ENCODE results near the gene NOTO.
"Not testable (repeated sequence)": the region's sequence is repeated elsewhere in the genome, so short reads cannot be mapped to it uniquely, and the experiment has no call there.

The NOTO gene, protein sequence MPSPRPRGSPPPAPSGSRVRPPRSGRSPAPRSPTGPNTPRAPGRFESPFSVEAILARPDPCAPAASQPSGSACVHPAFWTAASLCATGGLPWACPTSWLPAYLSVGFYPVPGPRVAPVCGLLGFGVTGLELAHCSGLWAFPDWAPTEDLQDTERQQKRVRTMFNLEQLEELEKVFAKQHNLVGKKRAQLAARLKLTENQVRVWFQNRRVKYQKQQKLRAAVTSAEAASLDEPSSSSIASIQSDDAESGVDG

DNA sequence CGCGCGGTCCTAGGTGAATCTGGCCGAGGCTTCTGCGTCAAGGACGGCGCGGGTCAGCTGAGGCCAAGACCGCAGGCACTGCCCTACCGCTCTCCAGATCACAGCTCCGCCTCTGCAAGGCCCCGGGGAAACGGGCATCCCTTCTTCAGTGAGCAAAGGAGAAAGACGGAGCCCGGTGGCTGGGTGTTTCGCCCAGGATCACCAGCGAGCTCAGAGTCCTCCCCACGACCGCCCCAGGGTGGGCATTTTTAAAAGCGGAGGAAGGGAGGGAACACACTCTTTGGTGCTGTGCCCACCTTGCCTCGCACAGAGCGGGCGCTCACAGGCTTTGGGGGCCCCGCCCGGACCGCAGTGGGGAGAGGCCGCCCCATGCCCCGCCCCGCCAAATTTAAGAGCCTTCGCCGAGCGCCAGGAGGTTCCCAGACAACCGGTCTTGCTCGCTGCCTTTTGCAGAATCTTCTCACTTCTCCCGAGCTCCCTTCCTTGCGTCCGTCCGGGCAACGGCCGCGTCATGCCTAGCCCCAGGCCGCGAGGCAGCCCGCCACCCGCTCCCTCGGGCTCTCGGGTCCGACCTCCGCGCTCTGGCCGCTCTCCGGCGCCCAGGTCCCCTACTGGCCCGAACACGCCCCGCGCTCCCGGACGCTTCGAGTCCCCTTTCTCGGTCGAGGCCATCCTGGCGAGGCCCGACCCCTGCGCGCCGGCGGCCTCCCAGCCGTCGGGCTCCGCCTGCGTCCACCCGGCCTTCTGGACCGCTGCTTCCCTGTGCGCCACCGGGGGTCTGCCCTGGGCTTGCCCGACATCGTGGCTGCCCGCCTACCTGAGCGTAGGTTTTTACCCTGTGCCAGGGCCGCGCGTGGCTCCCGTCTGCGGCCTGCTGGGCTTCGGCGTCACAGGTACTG is at the start of gene NOTO:
Gene NOTO (plus strand): TSS at position 419 of the 899 bp plus-strand sequence. CDS start 93 bp downstream, at position 512.
- DNase-seq = peak; percentile 50

DNA sequence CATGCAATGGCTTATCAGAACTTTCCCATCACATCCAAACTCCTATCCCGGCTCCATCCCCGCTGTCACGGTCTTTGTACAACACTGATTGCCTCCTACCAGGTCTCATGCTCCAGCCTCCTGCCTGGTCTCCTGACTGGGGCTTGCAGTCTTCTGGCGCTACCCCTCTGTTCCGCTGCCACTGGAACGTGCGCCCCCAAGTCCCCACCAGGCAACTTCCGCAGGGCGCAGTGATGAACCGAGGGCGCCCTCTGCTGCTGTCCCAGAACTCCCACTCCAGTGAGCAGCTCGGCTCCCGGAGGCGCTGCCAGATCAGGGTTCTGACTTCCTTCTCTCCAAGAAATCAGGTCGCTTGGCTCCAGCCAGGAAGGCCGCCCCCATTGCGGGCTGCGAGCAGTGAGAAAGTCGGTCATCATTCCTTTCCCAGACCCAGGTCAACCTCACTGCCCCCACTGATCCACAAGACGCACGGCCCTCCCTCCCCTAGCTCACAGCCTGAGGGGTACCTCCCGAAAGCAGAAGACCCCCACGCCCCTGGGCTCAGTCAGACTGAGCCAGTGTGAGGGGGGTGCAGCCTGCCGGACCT is 45.7 kb upstream of the NOTO start:
- peak; percentile 77 for DNase-seq

DNA sequence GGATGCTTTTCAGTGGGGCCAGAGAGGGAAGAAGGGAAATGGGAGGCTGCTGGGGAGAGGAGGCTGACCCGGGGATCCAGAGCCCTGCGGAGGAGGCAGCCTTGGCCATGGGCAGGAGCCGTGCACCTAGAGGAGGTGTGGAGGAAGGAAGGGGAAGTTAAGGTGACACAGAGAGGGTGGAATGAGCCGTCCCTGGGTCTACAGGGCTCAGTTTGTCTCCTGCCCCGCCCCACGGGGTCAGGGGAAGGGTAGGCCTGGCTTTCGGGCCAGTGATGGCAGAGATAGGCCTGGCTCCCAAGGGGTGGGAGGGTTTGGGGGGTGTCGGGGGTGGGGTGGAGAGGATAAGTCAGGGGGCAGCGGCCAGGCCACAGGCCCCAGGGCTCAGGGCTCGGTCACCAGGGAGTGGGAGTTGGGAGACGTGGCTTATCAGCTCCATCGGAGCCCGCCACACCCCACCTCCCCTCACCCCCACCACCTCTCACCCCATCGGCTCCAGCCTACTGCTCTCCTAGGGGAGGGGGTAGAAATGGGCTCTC is 39.5 kb upstream of the NOTO start:
- no peak for DNase-seq

DNA sequence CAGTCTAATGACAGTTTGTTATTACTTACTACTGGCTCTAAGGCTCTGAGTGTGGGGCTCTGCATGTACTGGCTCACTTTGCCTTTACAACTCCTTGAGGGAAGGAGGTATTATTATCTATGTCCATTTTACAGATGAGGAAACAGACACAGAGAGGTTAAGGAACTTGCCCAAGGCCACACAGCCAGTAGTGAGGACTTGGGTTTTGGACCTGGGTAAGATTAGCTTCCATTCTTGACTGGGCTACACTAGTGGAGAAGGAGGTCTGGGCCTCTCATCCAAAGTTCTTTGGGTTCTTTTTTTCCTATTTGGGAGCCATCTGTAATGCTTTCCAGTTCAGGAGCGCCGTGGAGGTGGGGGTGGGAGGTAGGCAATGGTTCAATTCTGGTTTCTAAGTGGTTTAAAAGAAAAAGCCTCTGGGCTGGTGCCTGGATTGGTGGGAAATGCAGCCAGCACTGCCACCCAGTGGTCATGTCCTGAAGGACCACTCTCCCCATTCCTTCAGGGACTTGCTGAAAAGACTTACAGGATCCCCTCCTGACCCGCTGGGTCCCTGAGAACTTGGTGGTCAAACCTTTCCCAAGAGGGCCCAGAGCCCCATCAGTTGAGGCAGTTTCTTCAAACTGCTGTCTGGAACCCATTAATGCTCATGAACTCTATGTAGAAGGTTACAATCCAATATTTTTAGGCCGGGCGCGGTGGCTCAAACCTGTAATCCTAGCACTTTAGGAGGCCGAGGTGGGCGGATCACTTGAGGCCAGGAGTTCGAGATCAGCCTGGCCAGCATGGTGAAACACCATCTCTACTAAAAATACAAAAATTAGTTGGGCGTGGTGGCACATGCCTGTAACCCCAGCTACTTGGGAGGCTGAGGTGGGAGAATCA is 38.6 kb upstream of the NOTO start:
- peak; percentile 89 for DNase-seq

DNA sequence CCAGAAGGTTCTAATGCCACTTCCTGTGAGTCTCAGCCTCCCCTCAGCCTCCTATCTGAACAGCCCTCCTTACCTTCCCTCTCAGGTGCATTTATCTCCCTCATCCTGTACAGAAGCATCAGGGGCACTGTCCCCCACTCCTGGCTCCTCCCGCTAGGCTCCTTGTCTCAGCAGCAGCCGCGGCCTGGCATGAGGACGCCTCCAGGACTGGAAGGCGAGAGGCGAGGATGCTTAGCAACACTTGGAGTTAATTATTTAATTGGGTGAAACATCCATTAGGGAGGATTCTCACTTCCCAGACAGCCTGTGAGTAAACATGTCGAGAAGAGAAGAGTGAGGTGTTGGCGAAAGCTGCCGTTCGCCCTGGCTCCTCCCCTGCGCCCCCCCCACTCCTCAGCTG is 36.4 kb upstream of the NOTO start:
- DNase-seq = not testable (repeated sequence)

DNA sequence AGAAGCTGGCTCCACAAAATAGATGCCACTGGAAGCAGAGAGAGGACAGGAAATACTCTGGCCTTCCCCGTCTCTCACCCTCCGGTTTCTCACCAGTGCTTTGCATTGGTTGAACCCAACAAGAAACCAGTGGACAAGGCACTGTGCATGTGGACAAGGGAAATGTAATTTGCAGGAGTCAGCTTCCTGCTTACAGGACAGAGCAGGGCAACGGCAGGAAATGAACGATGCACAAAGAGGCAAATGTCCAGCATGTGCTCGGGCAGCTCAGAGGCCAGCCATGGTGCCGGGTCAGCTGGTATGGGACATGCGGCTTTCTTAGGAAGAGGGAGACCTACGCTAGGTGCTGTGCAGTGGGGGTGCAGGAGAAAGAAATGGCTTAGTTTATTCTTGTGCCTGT is 35.6 kb upstream of the NOTO start:
- DNase-seq = not testable (repeated sequence)

DNA sequence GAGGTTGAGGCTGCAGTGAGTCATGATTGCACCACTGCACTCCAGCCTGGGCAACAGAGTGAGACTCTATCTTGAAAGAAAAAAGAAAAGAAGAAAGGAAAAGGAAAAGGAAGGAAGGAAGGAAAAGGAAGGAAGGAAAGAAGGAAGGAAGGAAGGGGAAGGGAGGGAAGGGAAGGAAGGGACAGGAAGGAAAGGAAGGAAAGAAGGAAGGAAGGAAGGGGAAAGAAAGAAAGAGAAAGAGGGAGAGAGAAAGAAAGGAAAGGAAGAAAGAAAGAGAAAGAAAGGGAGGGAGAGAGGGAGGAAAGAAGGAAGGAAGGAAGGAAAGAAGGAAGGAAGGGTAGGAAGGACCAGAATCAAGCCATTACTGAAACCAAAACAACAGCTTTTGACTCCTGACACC is 34.0 kb upstream of the NOTO start:
- not testable (repeated sequence) for DNase-seq

DNA sequence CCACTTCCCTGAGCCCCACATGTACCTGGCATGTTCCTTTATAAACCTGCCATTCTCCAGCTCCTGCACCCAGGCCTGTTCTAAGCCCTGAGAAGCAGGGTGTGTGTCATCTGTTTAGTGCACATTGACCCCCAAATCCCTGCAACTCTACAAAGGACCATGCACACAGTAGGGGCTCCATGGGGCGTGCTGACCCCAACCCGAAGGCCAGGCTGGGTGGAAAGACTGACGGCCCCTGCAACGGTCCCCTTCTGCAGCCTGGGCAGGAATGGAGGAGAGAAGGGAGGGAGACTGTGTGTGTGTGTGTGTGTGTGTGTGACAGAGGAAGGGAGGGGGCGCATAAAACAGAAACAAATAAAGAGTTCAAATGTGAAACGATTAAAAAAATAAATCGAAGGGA is 32.0 kb upstream of the NOTO start:
- DNase-seq = not testable (repeated sequence)

DNA sequence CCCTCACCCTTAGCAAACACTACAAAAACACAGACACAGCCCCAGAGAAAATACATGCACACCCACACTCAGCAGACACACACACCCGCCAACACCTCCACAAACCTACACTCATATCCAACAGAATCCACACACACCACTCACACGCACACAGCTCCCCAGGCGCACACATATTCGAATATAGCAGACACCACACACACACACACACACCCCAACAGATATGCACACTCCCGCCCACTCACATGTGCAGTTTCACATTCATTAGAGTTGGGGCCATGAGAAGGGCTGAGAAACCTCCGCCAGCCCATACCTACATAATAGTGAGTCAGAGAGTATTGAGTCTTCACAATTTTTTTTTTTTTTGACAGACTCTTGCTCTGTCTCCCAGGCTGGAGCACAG is 29.4 kb upstream of the NOTO start:
- DNase-seq = no peak

DNA sequence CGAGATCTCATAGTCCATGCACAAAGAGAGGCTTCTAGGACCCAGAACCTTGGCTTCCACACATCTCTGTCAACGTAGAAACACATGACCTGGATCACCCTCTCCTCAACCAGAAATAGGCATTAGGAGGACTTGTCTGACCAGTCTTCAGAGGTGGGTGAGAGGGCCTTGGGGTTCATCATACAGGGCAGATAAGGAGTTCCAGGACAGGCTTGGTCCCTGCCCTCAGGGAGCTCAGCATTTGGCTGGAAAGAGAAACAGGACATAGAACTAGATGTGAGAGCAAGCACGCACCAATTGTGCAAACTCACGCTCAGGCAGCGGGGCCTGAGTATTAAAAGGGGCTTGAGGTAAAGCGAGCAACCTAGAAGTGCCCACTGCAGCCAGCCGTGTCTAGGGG is 28.6 kb upstream of the NOTO start:
- DNase-seq = no peak

DNA sequence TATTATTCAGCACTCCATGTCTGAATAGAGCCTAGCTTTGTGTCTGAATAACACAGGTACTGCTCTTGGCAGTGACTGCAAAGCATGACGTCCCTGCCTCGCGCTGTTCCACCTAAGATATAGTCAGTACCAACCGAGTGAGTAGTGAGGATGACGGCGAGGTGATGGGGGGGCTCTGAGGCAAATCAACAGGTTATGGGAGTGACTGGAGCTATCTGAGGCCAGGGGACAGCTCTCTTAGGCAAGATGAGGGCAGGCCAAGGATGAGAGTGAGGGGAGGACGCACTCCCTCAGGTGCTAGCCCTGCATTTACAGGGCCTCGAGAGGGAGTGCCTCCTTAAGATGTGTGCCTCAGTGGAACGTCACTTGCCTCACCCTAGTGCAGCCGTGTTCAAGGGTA is 28.1 kb upstream of the NOTO start:
- no peak for DNase-seq

DNA sequence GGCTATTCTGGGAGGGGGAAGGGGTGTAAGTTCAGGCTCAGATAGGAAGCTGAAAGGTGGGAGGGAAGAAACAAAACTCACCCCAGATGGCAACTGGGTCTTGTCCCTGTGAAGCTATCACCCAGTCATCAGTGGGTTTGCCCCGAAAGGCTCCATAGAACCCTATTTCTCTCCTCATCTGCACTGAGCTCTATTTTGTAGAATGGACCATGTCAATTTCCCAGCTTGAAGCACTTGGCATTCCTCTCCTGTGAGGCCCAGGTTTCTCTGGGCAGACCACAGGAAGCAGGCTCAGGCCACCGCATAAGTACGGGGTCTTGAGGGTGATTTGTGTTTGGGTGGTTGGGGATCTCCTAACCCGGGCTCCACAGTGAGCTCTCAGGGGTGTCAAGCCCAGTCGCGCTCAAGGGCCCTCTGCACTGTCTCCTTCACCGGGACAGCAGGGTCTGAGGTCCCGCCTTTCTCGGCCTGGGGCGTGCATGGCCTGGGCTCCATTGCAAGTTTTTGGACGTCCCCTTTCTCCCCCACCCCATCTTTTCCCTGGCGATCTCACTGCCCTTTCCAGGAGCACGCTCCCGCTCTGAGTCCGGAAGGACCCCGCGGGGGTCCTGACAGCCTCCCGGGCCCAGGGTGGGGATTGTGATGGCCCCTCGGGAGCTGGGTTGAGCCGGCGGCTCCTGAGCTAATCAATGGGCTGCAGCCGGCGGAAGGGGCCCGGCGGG is 27.3 kb upstream of the NOTO start:
- no peak for DNase-seq

DNA sequence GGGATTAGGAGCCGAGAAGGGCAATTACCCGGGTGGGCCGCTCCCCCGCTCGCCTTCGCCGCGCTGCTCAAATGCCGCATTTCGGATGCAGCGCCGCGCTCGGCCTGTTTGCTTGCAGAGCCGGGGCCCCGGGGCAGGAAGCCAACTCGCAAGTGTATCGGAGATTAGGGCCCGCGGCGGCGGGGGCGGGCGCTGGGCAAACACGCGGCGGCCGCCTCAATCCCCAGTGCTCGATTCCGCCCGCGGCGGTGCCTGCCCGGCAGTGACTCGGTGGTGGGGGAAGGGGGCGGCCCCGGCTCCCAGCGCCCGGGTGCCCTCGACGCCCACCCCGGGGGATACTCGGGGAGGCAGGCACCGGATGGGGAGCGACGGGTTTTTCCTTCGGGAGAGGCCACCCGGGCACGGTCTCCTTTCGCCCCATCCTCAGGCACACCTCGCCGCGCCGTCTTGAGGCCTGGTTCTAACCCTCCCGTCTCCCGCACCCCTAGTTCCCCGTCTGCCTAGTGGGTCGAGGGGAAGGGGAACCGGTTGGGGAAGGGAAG is 26.6 kb upstream of the NOTO start:
- peak; percentile 75 for DNase-seq

DNA sequence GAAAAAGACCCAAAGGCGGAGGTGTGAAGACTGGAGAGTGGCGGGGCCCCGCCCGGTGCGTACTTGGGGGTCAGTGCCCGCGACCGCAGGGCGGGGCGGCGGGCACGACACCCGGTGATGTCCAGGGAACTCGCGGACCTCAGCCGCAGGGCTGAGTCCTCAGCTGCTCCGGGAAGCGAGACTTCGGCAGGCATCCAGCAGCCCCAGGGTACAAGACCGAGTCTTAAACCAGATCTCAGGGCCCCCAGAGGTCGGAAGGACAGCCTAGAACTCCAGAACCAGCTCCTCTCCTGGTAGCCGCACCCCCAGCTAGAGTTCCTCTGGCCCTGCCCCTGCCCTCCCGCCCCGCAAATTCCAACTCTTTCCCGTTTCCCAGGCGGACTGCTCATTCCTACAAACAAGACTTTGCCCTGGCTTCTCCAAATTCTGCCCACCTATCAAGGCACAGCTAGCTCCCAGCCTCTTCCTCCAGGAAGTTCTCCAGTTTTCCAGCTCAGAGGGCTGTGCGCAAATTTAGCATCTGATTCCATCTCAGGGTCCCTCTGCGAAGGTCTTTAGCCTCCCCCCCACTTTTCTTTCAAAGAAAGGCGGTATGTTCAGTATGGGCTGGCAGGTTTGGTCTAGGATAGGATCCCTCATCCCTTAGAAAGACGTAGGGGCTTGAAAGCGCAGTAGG is 26.0 kb upstream of the NOTO start:
- DNase-seq = peak; percentile 40

DNA sequence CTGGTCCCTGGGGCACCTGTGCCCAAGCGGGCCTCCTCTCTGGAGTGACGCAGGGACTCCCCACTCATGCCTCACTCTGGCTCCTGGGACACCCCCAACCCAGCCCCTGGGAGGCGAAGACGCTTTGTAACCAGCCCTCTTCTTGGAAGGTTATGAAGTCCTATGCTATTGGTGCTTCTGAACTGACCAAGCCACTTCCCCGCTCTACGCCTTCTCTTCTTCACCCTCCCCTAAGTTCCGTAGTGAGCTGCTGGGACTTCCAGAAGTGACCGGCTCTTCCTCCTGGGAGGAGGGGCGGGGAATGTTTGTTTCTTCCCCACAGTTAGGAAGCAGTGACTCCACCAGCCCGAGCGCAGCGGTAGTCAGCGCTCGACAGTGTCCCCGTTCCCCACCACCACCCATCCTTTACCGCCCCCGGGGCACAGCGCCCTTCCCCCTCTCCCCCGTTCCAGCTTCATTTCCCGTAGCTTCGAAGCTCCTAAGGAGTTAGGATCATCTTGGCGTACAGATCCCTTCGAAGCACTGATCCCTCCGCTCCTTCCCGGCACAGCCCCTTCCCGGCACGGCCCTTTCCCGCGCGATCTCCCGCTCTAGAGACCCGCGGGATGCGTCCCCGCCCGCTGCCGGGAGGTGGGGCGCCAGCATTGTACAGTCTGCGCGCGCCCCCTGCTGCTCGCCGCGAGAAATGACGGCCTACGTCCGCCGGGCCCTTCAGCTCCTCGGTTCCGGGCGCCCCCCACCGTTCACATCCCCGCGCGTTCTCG is 25.3 kb upstream of the NOTO start:
- DNase-seq = peak; percentile 95

DNA sequence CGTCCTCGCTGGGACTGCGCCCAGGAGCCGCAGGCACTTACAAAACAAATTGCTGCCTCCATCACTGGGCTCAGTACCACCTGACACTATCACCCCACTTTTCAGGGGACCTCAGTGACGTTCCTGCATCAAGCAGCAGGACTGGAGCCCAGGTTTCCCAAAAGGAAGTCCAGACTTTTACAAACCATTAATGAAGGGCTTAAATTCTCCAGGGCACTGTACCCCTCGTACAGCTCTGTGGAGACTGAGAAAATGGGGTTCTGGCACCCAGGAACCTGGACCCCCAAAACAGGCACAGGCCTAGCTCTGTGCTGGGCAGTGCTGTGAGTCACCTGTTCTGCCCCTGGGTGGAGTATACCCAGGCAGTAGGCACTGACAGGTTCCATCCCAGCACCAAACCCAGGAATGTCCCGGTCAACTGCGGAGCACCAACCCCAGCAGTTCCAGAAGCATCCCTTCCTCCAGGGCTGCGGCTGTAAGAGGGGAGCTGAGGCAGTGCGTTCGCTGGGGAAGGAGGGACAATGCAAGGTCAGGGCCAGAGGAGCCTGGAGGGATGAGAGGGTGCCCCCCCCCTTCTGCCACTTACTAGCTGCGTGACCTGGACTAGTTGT is 24.6 kb upstream of the NOTO start:
- DNase-seq = no peak

DNA sequence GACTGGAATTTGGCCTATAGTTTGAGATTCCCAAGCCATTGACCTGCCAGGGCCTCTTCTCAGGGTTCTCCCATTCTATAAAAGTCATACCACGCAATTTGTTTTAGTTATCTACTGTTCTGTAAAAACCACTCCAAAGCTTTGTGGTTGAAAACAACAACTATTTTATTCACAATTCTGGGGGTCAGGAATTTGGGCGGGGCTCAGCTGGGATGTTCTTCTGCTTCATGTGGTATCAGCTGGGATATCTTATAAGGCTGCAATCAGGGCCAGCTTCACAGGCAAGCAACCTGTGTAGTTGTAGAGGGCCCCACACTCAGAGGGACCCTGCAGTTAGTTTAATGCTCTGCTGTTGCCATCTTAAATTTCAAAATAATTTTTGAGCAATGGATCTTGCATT is 16.4 kb upstream of the NOTO start:
- no peak for DNase-seq

DNA sequence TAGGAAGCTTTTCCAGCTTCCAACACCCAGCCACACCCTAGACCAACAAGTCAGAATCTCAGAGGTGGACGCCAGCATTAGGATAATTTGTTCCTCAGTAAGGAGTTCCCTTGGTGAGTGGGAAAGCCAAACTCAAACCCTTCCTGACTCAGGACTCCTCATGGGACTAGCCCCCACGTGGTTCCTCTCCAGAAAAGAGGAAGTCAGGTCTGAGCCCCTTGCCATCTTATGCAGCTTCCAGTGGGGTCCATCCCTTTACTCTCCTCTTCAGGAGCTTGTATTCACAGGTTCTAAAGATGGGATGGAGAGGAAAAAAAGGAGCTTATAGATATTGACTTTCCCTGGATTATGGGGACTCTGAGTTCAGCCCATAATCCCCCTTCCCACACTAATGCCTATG is 14.8 kb upstream of the NOTO start:
- no peak for DNase-seq

DNA sequence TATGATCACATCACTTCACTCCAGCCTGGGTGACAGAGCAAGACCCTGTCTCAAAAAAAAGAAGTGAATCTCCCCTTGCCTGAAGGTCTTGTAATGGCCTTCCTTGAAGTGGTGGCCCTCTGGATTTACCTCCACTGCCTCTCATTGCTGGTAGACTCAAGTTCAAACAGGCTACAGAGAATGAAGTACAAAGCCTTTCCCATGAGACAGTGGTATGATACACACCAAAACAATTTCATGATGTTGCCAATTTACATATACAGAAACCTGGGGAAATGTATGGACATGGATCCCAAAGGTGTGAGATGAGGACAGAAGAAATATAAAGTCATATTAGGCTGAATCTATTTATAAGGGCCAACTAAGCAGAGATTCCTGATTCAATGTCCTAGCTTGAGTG is 4.8 kb upstream of the NOTO start:
- no peak for DNase-seq

DNA sequence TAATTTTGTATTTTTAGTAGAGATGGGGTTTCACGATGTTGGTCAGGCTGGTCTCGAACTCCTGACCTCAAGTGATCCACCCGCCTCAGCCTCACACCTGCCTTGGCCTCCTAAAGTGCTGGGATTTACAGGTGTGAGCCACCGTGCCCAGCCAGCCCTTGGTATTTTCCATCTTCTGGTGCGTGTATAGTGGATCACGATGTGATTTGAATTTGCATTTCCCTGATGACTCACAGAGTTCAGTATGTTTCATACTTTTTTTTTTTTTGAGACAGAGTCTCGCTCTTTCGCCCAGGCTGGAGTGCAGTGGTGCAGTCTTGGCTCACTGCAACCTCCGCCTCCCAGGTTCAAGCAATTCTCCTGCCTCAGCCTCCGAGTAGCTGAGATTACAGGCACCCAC is 2.1 kb upstream of the NOTO start:
- not testable (repeated sequence) for DNase-seq
